RKO (cell line): ENCODE data around the gene ERAS.
A peak's percentile ranks its signal among the peaks of the same experiment; 100 is the strongest.
"Not testable (repeated sequence)": the region's sequence is repeated elsewhere in the genome, so short reads cannot be mapped to it uniquely, and the experiment has no call there.

ENCODE experiments used
- DNase-seq: peaks from one replicate; pipeline ENCODE4 v3.0.0-alpha.2; 2016; ENCODE audit warnings: low spot score

ERAS gene

GRCh38 chrX:48798318-48798717 lies 28.0 kb upstream of the ERAS start:
- DNase-seq: no peak

- DNase-seq: no peak
Measured at GRCh38 chrX:48800574-48801279, 25.6 kb upstream of the ERAS start.

DNA sequence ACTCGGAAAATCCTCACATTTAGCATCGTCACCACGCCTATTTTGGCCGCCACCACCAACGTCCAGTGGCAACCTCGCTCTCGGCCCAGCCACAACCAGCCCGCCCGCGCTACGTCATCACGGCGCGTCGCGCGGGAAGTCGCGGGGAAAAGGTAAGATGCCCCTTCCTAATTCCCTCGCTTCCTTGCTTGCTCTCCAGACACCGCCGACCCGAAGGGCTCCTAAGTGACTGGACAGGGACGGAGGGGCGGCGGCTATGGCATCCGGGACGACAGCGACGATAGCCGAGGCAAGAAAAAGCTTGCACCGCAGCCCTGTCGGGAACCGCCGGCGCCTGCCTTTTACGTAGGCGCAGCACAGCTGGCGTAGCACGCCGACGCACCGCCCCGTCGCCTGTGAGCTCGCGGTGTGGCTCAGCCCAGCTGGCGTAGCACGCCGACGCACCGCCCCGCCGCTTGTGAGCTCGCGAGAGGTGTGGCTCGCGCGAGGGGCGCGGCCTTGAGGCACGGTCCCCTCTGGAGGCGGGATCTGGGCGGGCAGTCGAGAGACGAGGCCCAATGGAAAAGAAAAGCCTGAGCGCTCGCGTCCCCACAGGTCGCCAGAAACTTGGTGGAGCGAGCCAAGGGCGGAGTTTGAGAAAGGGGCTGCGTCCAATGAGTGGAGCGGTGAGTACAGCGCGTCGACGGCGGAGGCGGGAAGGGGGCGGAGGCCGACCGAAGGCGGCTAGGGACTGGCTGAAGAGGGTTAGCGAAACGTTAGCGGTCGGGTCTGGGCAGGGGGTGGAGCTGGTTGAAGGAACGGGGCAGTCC lies 24.8 kb upstream of the ERAS start, which contains the start of gene HDAC6:
TSS of gene HDAC6 (plus strand) at position 788 of the 809 bp plus-strand sequence. CDS start 626 bp downstream, outside the sequence.
- peak; percentile 95 for DNase-seq

DNA sequence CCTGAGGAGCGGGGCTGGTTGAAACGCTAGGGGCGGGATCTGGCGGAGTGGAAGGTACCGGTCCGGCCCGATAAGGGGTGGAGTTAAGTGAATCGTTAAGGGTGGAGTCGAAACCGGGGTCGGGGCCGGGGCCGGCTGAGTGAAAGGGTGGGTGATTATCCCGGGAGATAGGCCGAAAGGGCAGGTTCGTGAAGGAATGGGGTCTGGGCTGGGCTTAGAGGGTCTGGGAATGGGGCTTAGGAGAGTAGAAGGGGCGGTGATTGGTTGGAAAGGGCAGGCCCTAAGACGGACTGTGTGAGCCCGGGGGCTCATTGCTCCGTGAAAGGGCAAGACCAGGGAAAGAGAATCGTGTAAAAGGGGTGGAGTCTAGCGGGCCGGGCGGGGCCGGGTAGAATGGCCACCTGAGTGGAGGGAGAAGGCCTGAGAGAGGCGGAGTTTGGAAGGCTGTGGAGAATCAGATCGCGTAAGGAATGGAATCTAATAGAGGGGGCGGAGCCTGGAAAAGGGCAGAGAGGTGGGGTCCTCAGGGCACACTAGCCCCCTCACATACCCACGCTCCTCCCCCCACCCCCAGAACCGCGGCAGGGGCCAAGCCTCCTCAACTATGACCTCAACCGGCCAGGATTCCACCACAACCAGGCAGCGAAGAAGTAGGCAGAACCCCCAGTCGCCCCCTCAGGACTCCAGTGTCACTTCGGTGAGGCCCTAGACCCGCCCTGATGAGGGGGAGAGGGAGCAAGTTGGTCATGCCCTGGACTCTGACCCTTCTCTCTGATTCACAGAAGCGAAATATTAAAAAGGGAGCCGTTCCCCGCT lies 24.0 kb upstream of the ERAS start:
- DNase-seq: peak; percentile 70

DNA sequence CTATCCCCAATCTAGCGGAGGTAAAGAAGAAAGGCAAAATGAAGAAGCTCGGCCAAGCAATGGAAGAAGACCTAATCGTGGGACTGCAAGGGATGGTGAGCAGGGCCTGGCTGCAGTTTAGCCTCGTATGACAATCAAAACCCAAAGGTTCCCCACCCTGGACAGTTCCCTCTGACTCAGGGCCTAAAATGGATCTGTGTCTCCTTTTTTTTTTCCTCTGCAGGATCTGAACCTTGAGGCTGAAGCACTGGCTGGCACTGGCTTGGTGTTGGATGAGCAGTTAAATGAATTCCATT lies 23.5 kb upstream of the ERAS start:
- peak; percentile 13 for DNase-seq

GRCh38 chrX:48806081-48806480 lies 20.2 kb upstream of the ERAS start:
- DNase-seq: no peak

- no peak for DNase-seq
Measured at GRCh38 chrX:48813644-48814043, 12.7 kb upstream of the ERAS start.

DNA sequence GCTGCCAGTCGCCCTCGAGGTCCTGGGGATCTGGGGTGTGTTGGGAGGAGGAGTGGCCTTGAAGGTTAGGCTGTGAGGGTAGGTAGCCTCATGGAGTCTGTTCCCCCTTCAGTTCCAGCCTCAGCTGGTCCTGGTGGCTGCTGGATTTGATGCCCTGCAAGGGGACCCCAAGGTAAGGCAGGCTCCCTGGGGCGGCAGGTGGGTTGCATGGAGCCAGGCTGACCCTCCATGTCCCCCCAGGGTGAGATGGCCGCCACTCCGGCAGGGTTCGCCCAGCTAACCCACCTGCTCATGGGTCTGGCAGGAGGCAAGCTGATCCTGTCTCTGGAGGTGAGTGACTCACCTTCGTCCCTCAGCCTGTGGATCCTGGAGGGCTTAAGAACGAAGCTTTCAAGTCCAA lies 11.6 kb upstream of the ERAS start:
- DNase-seq: no peak

- no peak for DNase-seq
Measured at GRCh38 chrX:48815266-48815665, 11.0 kb upstream of the ERAS start.

- no peak for DNase-seq
Measured at GRCh38 chrX:48816014-48816810, 10.1 kb upstream of the ERAS start.

DNA sequence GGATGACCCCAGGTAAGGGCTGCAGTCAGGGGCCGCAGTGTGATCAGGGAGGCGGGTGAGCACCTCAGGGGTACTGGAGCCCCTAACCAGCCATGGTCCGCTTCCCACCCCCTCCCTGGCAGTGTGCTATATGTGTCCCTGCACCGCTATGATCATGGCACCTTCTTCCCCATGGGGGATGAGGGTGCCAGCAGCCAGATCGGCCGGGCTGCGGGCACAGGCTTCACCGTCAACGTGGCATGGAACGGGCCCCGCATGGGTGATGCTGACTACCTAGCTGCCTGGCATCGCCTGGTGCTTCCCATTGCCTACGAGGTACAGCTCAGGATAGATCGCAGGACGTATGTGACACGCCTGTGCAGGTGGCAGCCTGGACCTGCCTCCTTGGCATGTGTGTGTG lies 8.2 kb upstream of the ERAS start:
- DNase-seq: no peak

DNA sequence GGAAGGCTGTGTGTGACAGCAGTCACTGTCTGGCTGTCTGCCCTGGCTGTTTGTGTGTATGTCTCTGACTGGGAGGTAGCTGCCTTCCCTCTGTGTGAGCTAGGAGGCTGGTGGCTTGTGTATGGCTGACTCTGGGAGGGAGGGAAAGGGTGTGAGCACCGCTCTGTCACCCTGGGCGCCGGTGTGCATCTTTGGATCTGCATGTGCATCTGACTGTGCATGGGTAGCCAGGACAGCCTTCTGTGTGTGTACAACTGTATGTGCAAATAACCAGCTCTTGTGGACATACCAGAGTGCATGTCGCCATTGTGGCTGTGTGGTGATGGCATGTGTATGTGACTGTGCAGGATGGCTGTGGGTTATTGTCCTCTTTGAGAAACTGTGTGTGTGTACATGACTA lies 7.4 kb upstream of the ERAS start:
- no peak for DNase-seq

DNA sequence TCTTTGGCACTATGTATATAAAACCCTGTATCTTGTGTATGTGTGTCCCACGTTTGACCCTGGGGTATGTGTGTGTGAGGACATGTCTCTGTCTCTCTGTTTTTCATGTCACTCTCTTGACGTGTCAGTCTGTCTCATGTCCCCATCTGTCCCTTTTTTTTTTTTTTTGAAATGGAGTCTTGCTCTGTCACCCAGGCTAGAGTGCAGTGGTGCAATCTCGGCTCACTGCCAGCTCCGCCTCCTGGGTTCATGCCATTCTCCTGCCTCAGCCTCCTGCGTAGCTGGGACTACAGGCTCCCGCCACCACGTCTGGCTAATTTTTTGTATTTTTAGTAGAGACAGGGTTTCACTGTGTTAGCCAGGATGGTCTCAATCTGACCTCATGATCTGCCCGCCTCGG lies 6.9 kb upstream of the ERAS start:
- not testable (repeated sequence) for DNase-seq

GRCh38 chrX:48823053-48823452 lies 3.3 kb upstream of the ERAS start:
- DNase-seq: no peak

GRCh38 chrX:48824066-48824465 lies 2.2 kb upstream of the ERAS start:
- no peak for DNase-seq

DNA sequence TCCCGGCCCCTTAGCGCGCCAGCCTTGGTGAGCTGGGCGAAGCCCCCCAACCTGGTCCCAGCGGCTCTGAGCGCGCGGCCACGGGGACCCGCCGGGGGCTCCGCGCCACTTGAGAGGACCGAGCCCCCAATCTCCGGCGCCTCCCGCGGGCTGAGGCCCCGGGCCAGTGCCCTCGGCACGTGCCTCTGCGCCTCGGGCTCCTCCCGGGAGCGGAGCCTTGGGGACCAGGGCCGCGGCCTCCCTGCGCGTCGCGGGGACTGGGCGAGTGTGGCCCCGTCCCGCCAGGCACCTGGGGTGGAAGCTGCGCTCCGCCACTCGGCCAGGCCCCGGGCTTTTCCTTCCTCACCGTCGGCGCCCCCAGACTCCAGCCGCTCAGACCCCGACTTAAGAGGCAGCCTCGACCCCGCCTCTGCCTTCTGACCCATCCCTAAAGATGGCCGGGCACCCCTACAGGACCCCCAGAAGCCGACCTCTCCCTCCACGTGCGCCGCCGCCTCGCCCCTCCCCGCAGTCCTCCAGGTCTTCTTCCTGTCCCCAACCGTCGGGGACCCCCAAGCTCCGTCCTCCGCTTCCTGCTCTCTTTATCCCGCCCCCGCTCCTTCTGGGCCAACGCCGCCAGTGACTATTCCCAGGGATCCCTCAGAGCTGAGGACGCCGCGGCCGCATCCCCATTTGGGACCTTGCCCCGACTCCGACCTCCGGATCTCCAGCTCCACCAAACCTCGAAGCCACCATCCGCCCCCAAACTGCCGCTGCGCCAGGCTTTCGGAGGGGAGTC lies 752 bp downstream of the ERAS start:
- no peak for DNase-seq

- DNase-seq: no peak
Measured at GRCh38 chrX:48827654-48827968, 1.3 kb downstream of the ERAS start.

DNA sequence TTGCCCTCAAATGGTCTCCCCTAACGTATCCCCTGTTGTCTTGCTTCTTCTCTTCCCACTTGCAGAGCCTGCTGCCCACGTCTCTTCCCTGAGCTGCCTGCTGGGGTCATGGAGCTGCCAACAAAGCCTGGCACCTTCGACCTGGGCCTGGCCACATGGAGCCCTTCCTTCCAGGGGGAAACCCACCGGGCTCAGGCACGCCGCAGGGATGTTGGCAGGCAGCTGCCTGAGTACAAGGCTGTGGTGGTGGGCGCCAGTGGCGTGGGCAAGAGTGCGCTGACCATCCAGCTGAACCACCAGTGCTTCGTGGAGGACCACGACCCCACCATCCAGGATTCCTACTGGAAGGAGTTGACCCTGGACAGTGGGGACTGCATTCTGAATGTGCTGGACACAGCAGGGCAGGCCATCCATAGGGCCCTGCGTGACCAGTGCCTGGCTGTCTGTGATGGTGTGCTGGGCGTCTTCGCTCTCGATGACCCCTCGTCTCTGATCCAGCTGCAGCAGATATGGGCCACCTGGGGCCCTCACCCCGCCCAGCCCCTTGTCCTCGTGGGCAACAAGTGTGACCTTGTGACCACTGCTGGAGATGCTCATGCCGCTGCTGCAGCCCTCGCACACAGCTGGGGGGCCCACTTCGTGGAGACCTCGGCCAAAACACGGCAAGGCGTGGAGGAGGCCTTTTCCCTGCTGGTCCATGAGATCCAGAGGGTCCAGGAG lies 2.9 kb downstream of the ERAS start:
- no peak for DNase-seq

- DNase-seq: no peak
Measured at GRCh38 chrX:48831136-48831908, 5.0 kb downstream of the ERAS start.

DNA sequence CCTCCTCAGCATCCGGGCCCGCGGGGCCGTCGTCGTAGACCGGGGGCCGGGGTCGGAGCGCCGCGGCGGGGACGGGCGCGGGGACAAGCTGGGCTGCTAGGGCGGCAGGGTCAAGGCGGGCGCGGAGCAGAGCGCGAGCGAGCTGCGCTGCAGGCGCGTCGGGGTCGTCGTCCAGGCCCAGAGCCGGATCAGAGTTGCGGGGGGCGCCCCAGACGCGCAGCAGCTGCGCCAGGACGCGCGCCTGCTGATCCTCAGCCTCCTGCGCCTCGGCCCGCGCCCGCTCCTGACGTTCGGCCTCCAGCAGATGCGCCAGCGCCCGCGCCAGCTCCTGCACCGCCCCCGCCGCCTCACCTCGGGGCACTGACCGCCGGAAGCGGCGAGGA lies 5.6 kb downstream of the ERAS start:
- no peak for DNase-seq
